Colonic mucosa (tissue), 4 donors: Measurements from ENCODE around the gene ZDHHC14. TPM values are rescaled to one million over a fixed set of nuclear protein-coding genes. Genes with fewer than 3 reads are reported as not detected.
A peak's percentile ranks its signal among the peaks of the same experiment; 100 is the strongest.

Experiments used
- DNase-seq: peaks from one replicate; pipeline ENCODE4 v3.0.0-alpha.2; 2020
- H3K27ac ChIP-seq: fragments of 200-600 bp; one replicate; pipeline ENCODE4 v1.8.0; 2021
- H3K27me3 ChIP-seq: fragments of 200-600 bp; one replicate; pipeline ENCODE4 v1.8.0; 2021
- H3K36me3 ChIP-seq: fragments of 200-600 bp; one replicate; pipeline ENCODE4 v1.8.0; 2021
- H3K4me1 ChIP-seq: fragments of 200-600 bp; one replicate; pipeline ENCODE4 v1.8.0; 2021; ENCODE audit warnings: mild to moderate bottlenecking
- H3K4me3 ChIP-seq: fragments of 200-600 bp; one replicate; pipeline ENCODE4 v1.8.0; 2021
- H3K9ac ChIP-seq, 2 donors: one replicate each; pipeline ENCODE4 v1.7.0; 2013; ENCODE audit warnings: control low read depth in 2 of 2, low read depth in 2 of 2, low read length in 2 of 2
- H3K9me3 ChIP-seq: fragments of 200-600 bp; one replicate; pipeline ENCODE4 v1.8.0; 2021
- CTCF ChIP-seq: fragments of 200-600 bp; IDR thresholded peaks from one replicate; pipeline ENCODE4 v1.8.0; 2022; ENCODE audit warnings: antibody characterized with exemption, mild to moderate bottlenecking
- intact Hi-C: fragments of 100-400 bp; cut with DNase I; formaldehyde crosslinking; loops from one replicate; pipeline ENCODE4 v1.14.1; 2022
- total RNA-seq, 2 donors: library from RNA; stranded (reverse); fragmentation: NEBNext Ultra II Directional in 1 of 2; extraction: Animal tissue kit (Norgen Biotek cat#: 25700) in 1 of 2; gene quantifications; one replicate each; pipeline ENCODE4 v1.2.1, GENCODE V29; 2021
- donor health status: healthy.
- donor health status: DM: no; HTN: no; CAD: no.
- donor health status: DM: no; HTN: no; CAD: no.

ZDHHC14 gene
- total RNA-seq, 2 donors from 2014 or later, result 8.4 to 11.4 TPM

- no peaks in the 10 kb centered on the region for H3K36me3 ChIP-seq
- no peak overlapping the region for H3K9ac ChIP-seq
- TF ChIP-seq CTCF, result no peak
- H3K9me3 ChIP-seq, result no peaks in the 10 kb centered on the region
- no peak overlapping the region for H3K27ac ChIP-seq
- no peaks in the 10 kb centered on the region for H3K27me3 ChIP-seq
- H3K4me1 ChIP-seq, result no peaks in the 10 kb centered on the region
- no peak overlapping the region for H3K4me3 ChIP-seq
- intact Hi-C loops, result no loop called here
- no peak for DNase-seq
Observed at GRCh38 chr6:157560691-157561413, 179.9 kb downstream of the ZDHHC14 start.

GRCh38 chr6:157561414-157561790 lies 180.4 kb downstream of the ZDHHC14 start:
- TF ChIP-seq CTCF, result no peak
- H3K9me3 ChIP-seq, result no peaks in the 10 kb centered on the region
- no peaks in the 10 kb centered on the region for H3K4me1 ChIP-seq
- DNase-seq, result no peak
- no peak overlapping the region for H3K9ac ChIP-seq
- no peaks in the 10 kb centered on the region for H3K36me3 ChIP-seq
- H3K27ac ChIP-seq, result no peak overlapping the region
- no peak overlapping the region for H3K4me3 ChIP-seq
- intact Hi-C loops, result no loop called here
- H3K27me3 ChIP-seq, result no peaks in the 10 kb centered on the region

- DNase-seq, result no peak
- intact Hi-C loops, result no loop called here
- no peak overlapping the region for H3K4me3 ChIP-seq
- H3K4me1 ChIP-seq, result no peaks in the 10 kb centered on the region
- H3K27me3 ChIP-seq, result no peaks in the 10 kb centered on the region
- H3K36me3 ChIP-seq, result no peaks in the 10 kb centered on the region
- H3K9ac ChIP-seq, result peak overlapping the region in 1 of 2 donors; percentile 6
- TF ChIP-seq CTCF, result no peak
- no peak overlapping the region for H3K27ac ChIP-seq
- no peaks in the 10 kb centered on the region for H3K9me3 ChIP-seq
Observed at GRCh38 chr6:157561929-157562810, 181.2 kb downstream of the ZDHHC14 start.

GRCh38 chr6:157562997-157563396 lies 182.0 kb downstream of the ZDHHC14 start:
- no peak overlapping the region for H3K9ac ChIP-seq
- H3K36me3 ChIP-seq, result no peaks in the 10 kb centered on the region
- H3K4me1 ChIP-seq, result no peaks in the 10 kb centered on the region
- no peak for TF ChIP-seq CTCF
- intact Hi-C loops, result no loop called here
- DNase-seq, result peak; percentile 15
- no peak overlapping the region for H3K4me3 ChIP-seq
- H3K27ac ChIP-seq, result no peak overlapping the region
- H3K9me3 ChIP-seq, result no peaks in the 10 kb centered on the region
- H3K27me3 ChIP-seq, result no peaks in the 10 kb centered on the region

- no peak overlapping the region for H3K27ac ChIP-seq
- no peaks in the 10 kb centered on the region for H3K27me3 ChIP-seq
Observed at GRCh38 chr6:157563611-157564284, 182.8 kb downstream of the ZDHHC14 start.

More at GRCh38 chr6:157563611-157564284, 182.8 kb downstream of the ZDHHC14 start:
- H3K9me3 ChIP-seq, result no peaks in the 10 kb centered on the region
- no peaks in the 10 kb centered on the region for H3K36me3 ChIP-seq
- no peaks in the 10 kb centered on the region for H3K4me1 ChIP-seq
- no peak overlapping the region for H3K9ac ChIP-seq
- no peak overlapping the region for H3K4me3 ChIP-seq
- TF ChIP-seq CTCF, result no peak
- intact Hi-C loops, result no loop called here
- no peak for DNase-seq
